GM12872 (cell line): Measurements from ENCODE around the gene INO80B.

Experiments used
- TF ChIP-seq, protein P1 (sequence below): IDR thresholded peaks from 3 replicates; pipeline ENCODE4 v1.5.1; 2011; ENCODE audit warnings: low read depth, mild to moderate bottlenecking, low read length, moderate library complexity; ENCODE audit not compliant: insufficient read depth

Gene INO80B

DNA sequence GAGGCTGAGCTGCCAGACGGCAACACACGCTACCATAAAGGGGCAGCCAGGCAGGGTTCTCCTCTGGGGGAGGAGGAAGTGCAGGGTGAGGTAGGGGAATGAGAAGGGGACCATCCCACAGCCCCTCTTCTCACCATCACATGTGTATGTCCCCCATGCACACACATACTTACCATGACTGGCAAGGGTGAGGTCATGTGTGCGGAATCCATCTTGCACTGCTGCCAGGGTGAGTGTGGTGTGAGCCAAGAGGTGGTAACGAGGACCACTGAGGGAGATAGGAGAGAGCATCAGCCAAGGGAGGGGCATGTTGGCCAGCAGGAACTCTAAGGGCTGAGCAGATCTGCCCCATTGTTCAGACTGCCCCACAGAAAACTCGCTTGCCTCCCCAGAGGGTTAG is 26.2 kb upstream of the INO80B start:
- TF ChIP-seq, protein P1, sequence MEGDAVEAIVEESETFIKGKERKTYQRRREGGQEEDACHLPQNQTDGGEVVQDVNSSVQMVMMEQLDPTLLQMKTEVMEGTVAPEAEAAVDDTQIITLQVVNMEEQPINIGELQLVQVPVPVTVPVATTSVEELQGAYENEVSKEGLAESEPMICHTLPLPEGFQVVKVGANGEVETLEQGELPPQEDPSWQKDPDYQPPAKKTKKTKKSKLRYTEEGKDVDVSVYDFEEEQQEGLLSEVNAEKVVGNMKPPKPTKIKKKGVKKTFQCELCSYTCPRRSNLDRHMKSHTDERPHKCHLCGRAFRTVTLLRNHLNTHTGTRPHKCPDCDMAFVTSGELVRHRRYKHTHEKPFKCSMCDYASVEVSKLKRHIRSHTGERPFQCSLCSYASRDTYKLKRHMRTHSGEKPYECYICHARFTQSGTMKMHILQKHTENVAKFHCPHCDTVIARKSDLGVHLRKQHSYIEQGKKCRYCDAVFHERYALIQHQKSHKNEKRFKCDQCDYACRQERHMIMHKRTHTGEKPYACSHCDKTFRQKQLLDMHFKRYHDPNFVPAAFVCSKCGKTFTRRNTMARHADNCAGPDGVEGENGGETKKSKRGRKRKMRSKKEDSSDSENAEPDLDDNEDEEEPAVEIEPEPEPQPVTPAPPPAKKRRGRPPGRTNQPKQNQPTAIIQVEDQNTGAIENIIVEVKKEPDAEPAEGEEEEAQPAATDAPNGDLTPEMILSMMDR: no peak

DNA sequence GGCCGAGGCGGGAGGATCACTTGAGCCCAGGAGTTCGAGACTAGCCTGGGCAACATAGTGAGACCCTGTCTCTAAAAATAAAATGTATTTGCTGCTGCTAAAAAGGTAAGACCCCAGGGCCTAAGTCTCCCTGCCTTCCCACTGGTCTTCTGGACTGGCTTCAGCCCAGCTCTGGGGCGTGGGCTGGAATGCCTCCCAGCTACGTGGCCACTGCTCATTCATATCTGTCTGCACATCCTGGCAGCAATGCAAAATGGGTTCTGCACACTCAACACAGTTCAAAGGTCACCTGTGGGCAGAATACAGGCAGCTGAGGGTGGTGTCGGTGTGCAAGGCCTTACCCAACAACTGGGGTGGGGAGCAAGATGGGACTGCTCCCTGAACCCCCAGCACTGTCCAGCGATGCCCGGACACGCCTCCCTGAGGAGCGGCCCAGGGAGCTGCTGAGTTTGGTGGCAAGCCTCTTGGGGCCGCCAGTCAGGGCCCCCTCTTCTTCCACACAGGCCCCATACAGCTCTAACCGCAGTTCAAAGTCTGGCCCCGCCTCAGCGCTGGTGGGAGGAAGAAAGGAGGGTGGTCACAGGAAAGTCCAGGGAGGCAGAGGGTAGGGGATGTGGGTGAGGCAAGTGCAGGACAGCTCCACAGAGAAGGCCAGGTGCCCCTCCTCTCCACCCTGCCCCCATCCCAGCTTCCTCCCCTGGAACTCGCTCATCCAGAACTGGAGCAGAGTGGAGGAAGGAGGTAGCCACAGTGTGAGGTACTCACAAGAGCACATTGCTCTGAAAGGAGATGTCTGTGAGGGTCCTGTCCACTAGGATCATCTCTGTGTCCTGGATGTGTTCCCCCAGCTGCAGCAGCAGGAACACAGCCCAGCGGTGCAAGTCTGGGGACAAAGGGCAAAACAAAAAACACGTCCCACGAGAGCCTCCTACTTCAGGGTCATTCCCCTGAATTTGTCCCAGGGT is 25.1 kb upstream of the INO80B start:
- TF ChIP-seq, protein P1: no peak

DNA sequence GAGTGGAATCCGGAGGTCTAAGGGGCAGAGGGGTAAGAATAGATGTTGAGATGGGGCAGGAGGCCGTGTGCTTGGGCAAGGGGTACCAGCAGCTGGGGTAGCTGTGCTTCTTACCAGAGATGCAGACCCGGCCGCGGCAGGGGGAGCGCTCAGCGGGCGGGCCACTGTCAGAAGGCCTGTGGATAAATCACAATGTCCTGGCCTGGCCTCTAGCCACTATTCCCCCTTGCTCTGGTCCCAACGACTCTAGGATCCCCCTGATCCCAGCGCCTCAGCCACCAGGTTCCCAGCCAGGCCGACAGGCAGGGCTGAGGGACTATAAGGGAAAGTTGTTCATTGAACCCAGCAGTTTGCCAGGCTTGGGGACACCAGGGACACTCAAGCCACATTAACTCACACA is 24.4 kb upstream of the INO80B start:
- TF ChIP-seq, protein P1: no peak

DNA sequence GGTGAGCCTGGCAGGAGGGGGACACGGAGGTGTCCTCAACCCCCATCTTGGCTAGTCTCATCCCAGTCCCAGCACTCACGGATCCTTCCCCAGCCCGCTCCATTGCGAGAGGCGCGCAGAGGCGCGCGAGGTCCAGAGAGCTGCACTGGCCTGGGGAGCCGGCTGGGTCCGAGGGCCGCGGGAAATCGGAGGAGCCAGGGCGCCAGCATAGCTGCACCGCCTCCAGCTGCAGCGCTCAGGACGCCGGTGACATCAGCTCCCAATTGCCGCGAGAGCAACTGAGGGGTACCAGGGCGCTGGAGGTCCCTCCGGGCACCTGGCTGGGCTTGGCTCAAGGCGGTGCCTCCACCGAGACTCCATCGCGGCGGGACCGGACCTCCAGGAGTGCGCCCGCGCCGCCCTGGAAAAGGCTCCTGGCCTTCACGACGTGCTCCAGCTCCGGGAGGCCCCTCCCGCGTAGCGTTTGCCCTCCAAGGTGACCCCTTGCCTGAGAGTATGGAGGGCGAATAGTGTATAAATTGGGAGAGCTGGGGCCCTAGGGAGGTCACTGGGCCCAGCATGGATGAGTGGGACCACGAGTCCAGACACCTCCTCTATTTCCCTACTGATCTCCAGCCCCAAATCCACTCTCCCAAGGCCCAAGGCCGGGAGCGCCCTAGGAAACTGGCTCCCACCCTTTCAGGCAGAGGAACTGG is 18.6 kb upstream of the INO80B start:
- TF ChIP-seq, protein P1: no peak

DNA sequence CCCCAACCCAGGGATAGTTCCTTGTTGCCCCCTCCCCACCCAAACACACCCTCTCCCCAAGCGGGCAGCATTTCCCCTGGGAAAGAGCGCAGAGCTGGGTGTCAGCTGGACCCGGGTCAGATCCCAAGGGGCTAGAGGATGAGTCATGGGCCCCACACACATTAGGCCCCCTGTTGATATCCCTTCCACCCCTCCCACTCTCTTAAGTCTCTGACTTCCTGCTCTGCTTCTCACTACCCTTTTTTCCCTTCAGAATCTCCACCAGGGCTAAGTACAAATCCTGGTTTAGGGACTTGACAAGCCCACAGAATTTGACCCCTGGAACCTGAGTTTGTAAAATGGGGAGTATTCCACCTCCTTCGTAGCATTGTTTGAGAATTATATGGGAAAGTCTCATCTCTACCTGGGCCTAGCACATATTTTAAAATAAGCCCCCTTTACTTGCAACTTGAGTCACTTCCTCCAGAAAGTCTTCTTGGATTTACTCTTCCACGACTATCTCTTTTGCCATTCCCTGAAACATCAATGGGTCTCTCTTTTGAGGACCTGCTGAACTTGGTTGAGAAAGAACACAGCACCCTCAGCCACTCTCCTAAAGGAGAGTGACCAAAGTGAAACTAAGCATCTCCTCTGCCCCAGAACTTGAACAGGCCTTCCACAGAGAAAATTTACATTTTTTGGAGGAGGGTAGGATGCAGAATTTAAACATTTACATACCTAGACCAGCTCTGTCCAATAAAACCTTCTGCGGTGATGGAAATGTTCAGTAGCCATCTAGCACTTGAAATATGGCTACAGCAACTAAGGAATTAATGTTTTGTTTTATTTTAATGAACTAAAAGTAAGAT is 17.8 kb upstream of the INO80B start:
- TF ChIP-seq, protein P1: no peak

DNA sequence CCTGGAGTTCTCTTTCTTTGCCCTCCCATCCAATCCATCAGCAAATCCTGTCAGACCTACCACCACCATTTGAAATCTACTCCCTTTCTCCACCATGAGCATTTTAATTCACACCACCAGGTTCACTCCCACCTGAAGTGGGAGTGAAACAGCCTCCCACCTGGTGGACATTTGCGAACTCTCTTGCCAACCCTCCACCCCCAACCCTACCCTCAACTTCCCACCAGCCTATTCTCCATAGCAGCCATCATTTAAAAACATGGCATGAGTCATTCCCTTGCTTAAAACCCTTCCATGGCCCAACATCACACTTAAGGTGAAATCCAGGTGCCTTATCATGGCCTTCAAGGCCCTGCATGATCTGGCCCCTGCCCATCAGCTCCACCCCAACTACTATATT is 16.6 kb upstream of the INO80B start:
- TF ChIP-seq, protein P1: no peak

DNA sequence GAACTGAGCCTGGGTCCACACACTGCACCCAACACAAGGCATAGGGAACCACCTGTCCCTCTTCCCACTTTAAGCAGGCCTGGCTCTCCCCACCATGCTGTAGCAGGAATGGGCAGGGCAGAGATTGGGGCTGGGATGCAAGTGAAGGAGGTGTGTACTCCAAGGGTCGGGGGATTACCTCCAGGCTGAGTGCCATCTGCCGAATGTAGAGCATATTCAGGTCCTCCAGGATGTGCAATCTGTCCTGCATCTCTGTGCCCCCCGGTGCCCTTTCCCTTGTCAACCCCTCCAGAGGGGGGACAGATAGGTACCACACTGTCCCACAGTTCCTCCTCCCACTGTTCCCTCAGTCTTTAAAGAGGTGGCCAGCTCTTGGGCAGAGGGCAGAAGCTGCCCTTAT is 15.5 kb upstream of the INO80B start:
- TF ChIP-seq, protein P1: no peak
